NCI-H524 treated with DMSO at 0.1 percent for 48 hours (cell line): ENCODE measurements around the gene ZNF727.
"Not testable (repeated sequence)": the region's sequence is repeated elsewhere in the genome, so short reads cannot be mapped to it uniquely, and the experiment has no call there.

ENCODE experiments used
- DNase-seq: peaks from one replicate; lab custom pipeline; 2025; lab: John Stamatoyannopoulos, UW

Gene ZNF727

DNA sequence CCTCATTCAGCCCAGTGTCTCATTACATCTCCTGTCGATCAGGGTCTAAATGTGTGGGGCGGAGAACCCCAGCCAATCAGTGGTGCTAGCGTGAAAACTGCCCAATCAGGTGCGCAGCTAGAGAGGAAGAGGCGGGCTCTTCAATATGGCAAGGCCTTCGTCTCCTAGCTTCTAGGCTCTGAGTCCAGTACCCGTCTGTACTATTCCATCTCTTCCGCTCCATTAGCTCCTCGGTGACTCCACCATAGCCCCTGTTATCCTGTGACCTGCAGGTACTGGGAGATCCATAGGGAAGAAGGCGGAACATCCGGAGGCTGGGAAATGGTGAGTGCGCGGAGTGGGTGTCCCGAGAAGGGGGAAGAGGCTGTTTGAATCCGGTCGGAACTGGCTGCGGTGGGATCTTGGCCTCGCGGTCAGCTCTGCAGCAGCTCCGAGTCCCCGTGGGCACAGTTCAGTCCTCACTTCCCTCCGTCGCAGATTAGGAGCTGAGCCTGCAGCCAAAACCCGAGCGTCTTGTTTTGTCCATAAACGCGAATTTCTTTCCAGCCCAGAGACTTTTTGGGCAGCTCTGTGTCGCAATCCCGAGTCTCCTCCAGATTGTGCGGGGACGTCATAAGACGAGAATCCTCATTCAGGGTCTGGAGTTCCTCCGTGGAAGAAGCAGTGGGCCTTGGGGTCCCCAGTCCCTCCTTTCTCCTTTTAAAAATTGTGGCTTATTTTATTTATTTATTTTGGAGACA is at the start of gene ZNF727:
Gene ZNF727 (plus strand): TSS at position 134 of the 740 bp plus-strand sequence. CDS start 188 bp downstream, at position 322.
- no peak for DNase-seq

DNA sequence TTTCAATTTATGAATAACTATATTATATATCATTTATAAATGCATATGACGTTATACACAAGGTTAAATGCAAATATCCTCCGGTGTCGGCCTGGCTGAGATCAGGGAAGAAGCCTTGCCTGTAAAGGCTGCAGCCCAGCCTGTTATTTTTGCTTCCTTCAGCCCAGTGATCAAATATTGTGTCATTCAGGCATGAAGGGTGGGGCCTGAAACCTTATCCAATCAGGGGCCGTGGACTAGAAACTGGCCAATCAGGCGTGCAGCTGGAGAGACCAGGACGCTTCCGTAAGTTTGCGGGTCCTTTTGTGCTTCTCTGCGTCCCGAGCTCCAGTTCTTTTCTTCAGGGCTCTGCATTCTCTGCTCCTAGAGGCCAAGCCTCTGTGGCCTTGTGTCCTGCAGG is 46.7 kb upstream of the ZNF727 start, which contains the start of gene ZNF722:
Gene ZNF722 (plus strand): TSS at position 301 of the 400 bp plus-strand sequence. CDS start 113 bp downstream, outside the sequence.
- no peak for DNase-seq

DNA sequence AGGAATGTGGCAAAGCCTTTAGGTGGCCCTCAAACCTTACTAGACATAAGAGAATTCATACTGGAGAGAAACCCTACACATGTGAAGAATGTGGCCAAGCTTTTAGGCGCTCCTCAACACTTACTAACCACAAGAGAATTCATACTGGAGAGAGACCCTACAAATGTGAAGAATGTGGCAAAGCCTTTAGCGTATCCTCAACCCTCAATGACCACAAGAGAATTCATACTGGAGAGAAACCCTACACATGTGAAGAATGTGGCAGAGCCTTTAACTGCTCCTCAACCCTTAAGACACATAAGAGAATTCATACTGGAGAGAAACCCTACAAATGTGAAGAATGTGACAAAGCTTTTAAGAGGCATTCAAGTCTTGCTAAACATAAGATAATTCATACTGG is 29.7 kb upstream of the ZNF727 start:
- not testable (repeated sequence) for DNase-seq

DNA sequence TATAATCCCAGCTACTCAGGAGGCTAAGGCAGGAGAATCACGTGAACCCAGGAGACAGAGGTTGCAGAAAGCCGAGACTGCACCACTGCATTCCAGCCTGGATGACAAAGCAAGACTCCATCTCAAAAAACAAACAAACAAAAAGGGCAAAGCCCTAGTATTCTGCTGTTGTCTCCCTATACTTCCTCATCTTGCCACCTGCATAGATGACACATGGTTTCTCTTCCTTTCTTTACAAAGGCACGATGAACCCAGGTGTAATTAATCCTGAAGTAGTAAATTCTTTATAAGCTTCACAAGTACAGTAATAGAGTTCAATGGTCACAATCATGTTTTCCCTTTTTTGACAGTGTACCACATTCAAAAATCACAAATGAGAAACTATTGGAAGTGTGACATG is 9.8 kb upstream of the ZNF727 start:
- DNase-seq, result no peak

DNA sequence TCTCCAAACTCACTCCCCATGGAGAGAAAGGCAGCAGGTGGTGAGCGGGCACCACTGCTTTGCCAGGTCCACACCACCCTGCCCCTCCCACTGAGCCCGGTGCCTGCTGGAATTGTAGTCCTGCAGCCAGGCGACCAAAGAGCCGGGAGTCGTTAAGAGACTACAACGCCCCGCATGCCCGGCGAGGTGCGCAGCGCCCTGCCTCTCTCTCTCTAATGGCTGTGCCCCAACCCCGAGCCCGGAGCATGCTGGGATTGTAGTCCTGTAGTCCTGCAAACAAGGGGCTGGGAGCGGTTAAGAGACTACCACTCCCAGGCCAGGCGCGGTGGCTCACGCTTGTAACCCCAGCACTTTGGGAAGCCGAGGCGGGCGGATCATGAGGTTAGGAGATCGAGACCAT is 8.1 kb upstream of the ZNF727 start:
- no peak for DNase-seq

DNA sequence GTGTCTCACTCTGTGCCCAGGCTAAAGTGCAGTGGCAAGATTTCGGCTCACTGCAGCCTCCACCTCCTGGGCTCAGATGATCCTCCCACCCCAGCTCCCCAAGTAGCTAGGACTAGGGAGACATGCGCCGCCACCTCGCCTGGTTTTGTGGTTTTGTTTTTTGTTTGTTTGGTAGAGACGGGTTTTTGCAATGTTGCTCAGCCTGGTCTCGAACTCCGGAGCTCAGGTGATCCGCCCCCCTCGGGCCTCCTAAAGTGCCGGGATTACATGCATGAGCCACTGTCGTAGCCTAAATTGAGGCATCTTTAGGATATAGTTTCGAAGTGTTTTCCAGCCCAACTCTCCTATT is 781 bp downstream of the ZNF727 start:
- DNase-seq, result no peak

DNA sequence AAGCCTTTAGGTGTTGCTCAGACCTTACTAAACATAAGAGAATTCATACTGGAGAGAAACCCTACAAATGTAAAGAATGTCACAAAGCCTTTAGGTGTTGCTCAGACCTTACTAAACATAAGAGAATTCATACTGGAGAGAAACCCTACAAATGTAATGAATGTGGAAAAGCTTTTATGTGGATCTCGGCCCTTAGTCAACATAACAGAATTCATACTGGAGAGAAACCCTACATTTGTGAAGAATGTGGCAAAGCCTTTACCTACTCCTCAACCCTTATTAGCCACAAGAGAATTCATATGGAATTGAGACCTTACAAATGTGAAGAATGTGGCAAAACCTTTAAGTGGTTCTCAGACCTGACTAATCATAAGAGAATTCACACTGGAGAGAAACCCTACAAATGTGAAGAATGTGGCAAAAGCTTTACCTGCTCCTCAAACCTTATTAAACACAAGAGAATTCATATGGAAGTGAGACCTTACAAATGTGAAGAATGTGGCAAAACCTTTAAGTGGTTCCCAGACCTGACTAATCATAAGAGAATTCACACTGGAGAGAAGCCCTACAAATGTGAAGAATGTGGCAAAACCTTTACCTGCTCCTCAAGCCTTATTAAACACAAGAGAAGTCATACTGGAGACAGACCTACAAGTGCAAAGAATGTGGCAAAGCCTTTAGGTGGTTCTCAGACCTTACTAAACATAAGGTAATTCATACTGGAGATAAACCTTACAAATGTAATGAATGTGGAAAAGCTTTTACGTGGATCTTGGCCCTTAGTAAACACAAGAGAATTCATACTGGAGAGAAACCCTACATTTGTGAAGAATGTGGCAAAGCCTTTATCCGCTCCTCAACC is 32.8 kb downstream of the ZNF727 start:
- DNase-seq, result not testable (repeated sequence)

DNA sequence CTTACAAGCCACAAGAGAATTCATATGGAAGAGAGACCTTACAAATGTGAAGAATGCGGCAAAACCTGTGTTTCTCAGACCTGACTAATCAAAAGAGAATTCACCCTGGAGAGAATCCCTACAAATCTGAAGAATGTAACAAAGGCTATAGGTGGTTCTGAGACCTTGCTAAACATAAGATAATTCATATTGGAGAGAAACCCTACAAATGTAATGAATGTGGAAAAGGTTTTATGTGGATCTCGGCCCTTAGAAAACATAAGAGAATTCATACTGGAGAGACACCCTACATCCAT is 33.4 kb downstream of the ZNF727 start:
- no peak for DNase-seq

DNA sequence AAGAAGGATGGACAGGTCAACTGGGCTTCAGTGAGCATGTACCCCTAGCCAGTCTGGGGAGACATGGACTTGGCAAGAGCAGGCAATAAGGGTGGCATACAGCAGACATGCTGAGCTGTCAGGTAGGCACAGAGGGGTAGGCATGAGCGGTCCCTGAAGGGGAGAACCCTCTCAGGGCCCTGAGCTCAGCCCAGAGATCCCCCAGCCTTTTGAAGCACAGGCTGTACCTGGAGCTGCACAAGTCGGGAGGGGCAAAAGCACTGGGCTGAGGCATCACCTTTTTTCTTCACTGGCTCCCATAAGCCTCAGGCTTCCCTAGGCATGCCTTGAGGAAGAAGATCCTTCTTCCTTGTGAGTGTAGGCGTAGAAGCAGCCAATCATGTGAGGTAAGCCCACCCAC is 42.3 kb downstream of the ZNF727 start:
- no peak for DNase-seq

DNA sequence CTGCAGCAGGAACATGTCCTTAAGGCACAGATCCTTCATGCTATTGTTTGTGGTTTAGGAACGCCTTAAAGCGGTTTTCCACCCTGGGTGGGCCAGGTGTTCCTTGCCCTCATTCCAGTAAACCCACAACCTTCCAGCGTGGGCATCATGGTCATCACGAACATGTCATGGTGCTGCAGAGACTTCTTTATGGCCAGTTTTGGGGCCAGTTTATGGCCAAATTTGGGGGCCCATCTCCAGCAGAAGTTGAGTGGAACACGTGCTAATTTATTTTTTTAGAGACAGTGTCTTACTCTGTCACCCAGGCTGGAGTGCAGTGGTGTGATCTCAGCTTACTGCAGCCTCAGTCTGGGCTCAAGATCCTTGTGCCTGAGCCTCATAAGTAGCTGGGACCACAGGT is 43.6 kb downstream of the ZNF727 start:
- DNase-seq, result not testable (repeated sequence)
